GM12865 (cell line): ENCODE data around the gene PPM1N.

ENCODE experiments used
- DNase-seq: peaks from one replicate; pipeline ENCODE4 v3.0.0; 2010; ENCODE audit warnings: low read depth
- H3K4me3 ChIP-seq: 2 replicates; pipeline ENCODE4 v1.5.1; 2011; ENCODE audit warnings: mild to moderate bottlenecking, low read depth, low read length, control low read depth
- TF ChIP-seq, protein P1 (sequence below): IDR thresholded peaks from 2 replicates; pipeline ENCODE4 v1.5.1; 2011; ENCODE audit warnings: low read length, control low read depth, low read depth, inconsistent platforms; ENCODE audit not compliant: insufficient read depth; ENCODE audit errors: missing control alignments

The PPM1N gene

DNA sequence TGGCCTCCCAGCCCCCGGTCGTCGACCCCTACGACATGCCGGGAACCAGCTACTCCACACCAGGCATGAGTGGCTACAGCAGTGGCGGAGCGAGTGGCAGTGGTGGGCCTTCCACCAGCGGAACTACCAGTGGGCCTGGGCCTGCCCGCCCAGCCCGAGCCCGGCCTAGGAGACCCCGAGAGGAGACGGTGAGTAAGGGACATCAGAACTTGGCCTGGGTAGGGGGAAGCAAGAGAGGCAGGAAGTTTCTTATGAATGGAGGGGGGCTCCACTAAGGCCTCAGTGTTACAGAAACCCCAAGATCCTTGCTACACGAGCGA, 27.5 kb upstream of the PPM1N start:
- TF ChIP-seq, protein P1, sequence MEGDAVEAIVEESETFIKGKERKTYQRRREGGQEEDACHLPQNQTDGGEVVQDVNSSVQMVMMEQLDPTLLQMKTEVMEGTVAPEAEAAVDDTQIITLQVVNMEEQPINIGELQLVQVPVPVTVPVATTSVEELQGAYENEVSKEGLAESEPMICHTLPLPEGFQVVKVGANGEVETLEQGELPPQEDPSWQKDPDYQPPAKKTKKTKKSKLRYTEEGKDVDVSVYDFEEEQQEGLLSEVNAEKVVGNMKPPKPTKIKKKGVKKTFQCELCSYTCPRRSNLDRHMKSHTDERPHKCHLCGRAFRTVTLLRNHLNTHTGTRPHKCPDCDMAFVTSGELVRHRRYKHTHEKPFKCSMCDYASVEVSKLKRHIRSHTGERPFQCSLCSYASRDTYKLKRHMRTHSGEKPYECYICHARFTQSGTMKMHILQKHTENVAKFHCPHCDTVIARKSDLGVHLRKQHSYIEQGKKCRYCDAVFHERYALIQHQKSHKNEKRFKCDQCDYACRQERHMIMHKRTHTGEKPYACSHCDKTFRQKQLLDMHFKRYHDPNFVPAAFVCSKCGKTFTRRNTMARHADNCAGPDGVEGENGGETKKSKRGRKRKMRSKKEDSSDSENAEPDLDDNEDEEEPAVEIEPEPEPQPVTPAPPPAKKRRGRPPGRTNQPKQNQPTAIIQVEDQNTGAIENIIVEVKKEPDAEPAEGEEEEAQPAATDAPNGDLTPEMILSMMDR, result no peak
- DNase-seq, result no peak
- H3K4me3 ChIP-seq, result no peak overlapping the region

DNA sequence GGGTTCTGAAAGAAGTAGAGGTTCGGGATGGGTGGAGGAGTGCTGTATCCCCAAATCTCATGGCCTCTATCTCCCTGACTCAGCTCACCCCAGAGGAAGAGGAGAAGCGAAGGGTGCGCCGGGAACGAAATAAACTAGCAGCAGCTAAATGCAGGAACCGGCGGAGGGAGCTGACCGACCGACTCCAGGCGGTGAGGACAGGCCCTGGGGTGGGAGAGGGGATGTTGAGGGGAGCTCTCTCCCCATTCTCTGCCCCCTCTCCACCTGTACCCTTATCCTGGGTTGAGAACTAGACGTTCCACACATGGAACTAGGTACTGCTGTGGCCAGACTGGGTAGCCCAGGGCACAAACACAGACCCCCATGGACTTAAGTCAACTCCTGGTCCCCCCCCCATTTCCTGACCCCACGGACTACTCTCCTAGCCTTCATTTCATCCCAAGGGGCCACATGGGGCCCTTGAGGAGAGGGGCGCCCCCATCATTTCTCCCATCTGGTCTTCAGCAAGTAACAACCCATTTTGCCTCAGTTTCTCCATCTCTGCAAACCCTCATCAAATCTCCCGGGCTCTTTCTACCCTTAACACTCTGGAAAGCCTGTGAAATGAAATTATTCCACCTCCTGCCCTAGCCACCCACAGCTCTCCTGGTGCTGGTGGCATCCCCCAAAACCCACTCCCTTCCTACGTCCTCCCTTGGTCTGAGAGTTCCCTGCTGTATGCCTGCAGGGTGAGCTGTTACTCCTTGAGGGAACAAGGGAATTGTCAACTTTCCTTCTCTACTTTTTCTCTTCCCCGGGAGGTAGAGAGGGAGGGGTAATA, 26.9 kb upstream of the PPM1N start:
- DNase-seq, result no peak

DNA sequence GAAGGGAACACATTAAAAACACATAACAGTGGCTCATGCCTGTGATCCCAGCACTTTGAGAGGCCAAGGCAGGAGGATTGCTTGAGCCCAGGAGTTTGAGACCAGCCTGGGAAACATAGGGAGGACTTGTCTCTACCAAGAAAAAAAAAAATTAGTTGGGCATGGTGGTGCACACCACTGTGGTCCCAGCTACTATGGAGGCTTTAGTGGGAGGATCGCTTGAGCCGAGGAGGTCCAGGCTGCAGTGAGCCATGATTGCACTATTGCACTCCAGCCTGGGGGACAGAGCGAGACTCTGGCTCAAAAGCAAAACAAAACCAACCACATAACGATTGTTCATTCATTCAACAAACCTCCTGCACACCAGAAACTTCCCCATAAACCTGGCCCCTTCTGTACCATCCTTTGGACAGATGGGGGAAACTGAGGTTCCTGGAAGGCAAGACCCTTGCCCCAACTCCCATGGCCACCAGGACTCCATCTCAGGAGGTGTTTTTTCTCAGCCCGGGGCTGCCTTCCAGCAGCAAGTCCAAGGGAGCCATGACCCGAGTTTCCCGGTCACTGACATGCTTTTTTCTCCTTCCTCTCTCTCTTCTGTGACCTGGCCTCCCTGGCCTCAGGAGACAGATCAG, 26.2 kb upstream of the PPM1N start:
- no peak for DNase-seq
- TF ChIP-seq, protein P1, result no peak
- H3K4me3 ChIP-seq, result no peak overlapping the region

More for the DNA sequence above, 26.9 kb upstream of the PPM1N start:
- TF ChIP-seq, protein P1, result no peak
- no peak overlapping the region for H3K4me3 ChIP-seq

DNA sequence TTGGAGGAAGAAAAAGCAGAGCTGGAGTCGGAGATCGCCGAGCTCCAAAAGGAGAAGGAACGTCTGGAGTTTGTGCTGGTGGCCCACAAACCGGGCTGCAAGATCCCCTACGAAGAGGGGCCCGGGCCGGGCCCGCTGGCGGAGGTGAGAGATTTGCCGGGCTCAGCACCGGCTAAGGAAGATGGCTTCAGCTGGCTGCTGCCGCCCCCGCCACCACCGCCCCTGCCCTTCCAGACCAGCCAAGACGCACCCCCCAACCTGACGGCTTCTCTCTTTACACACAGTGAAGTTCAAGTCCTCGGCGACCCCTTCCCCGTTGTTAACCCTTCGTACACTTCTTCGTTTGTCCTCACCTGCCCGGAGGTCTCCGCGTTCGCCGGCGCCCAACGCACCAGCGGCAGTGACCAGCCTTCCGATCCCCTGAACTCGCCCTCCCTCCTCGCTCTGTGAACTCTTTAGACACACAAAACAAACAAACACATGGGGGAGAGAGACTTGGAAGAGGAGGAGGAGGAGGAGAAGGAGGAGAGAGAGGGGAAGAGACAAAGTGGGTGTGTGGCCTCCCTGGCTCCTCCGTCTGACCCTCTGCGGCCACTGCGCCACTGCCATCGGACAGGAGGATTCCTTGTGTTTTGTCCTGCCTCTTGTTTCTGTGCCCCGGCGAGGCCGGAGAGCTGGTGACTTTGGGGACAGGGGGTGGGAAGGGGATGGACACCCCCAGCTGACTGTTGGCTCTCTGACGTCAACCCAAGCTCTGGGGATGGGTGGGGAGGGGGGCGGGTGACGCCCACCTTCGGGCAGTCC, 25.5 kb upstream of the PPM1N start:
- no peak overlapping the region for H3K4me3 ChIP-seq
- DNase-seq, result no peak
- TF ChIP-seq, protein P1, result no peak

DNA sequence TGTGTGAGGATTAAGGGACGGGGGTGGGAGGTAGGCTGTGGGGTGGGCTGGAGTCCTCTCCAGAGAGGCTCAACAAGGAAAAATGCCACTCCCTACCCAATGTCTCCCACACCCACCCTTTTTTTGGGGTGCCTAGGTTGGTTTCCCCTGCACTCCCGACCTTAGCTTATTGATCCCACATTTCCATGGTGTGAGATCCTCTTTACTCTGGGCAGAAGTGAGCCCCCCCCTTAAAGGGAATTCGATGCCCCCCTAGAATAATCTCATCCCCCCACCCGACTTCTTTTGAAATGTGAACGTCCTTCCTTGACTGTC, 24.9 kb upstream of the PPM1N start:
- DNase-seq, result no peak
- H3K4me3 ChIP-seq, result no peak overlapping the region
- TF ChIP-seq, protein P1, result no peak

DNA sequence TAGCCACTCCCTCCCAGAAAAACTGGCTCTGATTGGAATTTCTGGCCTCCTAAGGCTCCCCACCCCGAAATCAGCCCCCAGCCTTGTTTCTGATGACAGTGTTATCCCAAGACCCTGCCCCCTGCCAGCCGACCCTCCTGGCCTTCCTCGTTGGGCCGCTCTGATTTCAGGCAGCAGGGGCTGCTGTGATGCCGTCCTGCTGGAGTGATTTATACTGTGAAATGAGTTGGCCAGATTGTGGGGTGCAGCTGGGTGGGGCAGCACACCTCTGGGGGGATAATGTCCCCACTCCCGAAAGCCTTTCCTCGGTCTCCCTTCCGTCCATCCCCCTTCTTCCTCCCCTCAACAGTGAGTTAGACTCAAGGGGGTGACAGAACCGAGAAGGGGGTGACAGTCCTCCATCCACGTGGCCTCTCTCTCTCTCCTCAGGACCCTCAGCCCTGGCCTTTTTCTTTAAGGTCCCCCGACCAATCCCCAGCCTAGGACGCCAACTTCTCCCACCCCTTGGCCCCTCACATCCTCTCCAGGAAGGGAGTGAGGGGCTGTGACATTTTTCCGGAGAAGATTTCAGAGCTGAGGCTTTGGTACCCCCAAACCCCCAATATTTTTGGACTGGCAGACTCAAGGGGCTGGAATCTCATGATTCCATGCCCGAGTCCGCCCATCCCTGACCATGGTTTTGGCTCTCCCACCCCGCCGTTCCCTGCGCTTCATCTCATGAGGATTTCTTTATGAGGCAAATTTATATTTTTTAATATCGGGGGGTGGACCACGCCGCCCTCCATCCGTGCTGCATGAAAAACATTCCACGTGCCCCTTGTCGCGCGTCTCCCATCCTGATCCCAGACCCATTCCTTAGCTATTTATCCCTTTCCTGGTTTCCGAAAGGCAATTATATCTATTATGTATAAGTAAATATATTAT, 24.3 kb upstream of the PPM1N start:
- TF ChIP-seq, protein P1, result no peak
- no peak for DNase-seq
- no peak overlapping the region for H3K4me3 ChIP-seq
